Stromal cell of bone marrow (primary cell): ENCODE results near the gene PPP1R14C.
A peak's percentile ranks its signal among the peaks of the same experiment; 100 is the strongest.

ENCODE experiments used
- DNase-seq: peaks from one replicate; pipeline ENCODE4 v3.0.0-alpha.2; 2012; ENCODE audit warnings: low read depth

PPP1R14C gene

DNA sequence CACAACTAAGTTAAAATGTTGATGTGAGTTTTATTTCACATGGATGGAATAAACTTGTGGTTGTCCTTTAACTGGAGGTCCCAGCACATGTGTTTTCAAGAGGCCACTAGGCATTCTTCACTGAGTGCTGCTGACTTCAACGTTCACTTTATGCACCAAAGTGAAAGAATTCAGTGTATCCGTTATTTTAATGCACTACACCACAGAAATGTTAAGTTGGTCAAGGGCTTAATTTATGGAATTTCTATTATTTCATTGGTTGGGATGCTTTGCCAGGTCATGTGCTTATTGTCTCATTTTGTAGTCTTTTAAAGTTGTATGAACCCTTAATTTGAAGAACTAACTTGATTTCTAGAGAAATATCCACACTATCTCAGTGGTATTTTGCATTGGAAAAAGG lies 106.4 kb downstream of the PPP1R14C start:
- DNase-seq, result no peak

DNA sequence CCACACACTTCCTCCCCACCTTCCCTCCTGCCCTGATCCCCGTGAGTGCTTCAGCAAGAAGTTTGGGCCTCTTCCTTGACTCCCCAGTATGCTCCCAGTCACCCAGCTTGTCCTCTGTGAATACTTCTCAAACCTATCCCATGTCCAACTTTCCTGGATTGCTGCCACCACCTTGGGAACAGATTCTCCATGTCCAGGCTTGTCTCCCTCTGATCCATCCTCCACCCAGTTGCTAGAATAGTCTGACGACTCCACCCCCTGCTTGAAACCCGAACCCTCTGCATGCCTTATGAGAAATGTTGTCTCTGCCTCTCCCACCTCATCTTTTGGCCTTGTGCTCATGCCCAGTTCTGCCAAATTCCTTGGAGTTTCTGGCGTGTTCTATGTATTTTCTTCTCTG lies 108.0 kb downstream of the PPP1R14C start:
- peak; percentile 63 for DNase-seq

DNA sequence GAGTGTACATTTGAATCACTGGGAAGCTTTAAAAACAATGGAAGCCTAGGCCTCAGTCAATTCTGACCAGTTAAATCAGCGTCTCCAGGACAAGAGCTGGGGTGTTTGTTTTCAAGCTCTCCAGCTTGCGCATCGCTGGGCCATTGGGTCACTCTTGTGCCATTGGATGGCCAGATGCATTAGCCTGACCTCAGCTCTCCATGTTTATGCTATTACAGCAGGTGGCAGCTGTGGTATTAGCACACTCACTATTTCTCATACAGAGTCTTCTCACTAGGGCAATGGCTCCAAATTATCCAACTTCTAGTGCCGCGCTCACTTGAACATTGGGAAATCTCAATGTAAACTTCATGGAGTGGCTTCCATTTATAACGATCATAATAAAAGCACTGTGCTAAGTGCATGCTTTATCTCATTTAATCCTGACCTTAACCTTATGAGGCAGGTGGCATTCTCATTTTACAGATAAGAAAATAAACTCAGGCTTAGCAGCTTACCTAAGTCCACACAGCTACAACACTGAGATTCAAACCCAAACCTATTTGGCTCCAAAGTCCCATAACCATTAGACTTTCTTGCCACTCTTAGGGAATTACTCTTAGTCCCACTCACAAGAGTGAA lies 108.8 kb downstream of the PPP1R14C start:
- DNase-seq, result no peak

DNA sequence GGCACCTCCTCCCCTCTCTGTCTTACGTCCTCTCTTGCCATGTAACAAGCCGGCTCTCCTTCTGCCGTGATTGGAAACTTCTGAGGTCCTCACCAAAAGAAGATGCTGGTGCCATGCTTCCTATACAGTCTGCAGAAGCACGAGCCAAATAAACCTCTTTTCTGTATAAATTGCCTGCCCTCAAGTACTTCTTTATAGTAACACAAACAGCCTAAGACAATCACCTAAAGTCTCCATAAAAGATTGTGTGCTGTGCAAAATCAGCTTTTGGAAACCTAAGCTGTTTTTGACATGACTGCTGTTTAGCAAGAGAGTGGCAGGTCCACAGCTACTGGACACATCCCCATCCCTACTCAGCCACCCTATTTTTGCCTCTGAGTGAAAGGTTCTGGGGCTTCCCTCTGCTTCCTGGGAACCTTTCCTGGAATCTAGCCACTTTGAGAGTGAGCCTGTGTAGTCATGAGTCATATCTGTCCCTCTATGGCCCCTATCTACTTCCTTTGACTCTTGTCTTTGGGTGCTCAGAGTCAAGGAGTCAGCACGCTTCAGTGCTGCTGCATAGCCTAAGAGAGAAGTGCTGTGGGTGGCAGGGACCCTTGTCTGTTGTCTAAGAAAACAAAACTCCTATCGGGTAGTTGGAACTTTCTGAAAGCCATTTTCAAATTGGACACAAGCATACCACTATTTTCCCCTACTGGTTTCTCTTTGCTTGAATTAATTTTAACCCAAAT lies 110.0 kb downstream of the PPP1R14C start:
- no peak for DNase-seq

DNA sequence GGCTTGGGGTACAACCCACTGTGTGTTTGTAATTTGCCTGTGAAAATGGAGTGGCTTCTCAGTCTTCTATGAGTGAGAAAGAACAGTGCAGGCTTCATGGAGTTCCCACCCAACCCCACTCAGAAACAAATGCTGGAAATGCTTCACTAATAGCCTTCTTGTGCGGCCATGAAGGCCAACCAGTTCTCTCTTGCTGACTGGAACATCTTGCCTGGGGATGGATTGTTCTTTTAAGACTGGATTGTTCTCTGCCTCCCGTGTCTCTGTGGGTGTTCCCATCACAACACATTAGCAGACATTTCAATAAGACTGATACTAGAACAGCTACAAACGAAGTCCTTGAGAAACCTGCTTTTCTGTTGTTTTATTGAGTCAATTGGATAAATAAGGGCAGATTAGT lies 110.6 kb downstream of the PPP1R14C start:
- DNase-seq, result no peak

DNA sequence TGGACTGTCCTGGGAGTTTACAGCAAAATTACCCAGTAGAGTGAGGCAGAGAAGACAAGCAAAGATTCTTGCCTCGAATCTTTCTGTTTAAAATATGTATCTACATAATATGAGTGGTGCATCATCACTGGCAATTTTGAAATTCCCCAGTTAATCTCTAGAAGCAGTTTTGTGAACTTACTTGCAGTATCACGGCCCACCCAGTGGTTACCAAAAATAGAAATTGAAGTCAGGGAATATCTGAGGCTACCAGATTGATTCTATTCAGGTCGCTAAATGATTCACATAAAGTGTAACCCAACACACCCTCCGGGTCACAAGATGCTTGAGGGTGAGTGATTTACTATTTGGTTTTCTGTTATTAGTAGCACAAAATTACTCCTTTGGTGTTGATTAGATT lies 111.9 kb downstream of the PPP1R14C start:
- DNase-seq, result peak; percentile 65

DNA sequence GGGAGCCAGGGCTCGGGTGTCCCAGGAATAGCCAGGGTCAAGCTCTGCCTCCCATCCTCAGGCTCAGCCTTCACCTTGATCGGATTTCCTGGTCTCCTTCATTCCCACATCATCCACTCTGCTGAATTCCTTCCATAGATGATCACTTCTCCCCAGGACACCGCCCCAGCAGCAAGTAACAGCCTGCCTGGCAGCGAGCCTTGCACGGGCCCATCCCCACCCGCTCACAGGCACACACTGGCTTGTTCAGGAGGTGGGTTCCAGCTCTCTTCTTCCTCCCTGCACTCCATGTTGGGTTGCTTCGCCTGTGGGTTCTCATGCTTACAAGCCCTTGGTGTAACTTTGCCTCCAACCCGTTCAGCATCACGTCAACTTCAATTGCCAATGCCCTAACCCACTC lies 113.0 kb downstream of the PPP1R14C start:
- no peak for DNase-seq

DNA sequence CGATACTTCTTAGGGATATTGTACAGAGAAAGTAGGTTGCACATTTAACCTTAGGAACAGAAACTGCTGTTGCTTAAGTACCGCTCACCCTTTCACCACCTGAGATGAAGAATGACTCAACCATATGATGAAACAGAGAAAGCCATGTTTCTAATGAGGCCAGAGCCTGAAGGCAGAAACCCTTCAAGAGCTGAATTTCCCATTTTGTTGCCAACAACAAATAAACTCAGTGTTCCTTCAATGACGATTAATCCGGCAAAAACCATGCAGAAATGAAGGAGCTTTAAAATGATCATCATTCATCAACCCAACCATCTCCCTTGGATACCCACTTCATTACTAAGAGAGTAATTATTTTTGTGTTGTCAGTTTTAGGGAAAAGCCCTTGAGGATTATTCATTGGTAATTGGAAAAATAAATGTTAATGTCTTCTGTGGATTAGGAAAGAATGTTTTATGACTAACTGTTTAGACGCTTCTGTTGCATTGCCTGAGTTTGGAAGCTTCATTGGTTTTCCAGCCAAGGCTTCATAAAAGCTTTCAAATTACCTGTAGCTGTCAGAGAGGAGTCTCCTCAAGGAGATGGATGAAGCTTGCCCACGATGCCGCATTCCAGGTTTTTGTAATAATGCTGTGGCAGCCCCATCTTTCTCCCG lies 113.9 kb downstream of the PPP1R14C start:
- DNase-seq, result peak; percentile 61

DNA sequence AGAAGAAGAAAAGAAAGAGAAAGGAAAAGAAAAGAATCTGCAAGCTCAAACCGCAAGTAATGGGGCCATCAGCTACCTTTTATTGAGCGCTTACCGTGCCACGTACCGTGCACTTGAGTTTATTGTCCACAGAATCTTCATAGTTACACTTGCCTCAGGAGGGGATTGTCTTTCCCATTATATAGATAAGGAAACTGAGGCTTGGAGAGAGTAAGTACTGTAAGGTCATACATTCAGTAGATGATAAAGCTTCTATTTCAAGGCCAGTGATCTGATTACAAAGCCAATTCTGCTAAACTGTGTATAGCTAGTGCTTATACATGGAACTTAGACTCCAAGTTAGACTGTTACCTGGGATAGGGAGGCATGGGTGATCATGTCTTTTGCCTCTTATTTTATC lies 115.5 kb downstream of the PPP1R14C start:
- DNase-seq, result no peak

DNA sequence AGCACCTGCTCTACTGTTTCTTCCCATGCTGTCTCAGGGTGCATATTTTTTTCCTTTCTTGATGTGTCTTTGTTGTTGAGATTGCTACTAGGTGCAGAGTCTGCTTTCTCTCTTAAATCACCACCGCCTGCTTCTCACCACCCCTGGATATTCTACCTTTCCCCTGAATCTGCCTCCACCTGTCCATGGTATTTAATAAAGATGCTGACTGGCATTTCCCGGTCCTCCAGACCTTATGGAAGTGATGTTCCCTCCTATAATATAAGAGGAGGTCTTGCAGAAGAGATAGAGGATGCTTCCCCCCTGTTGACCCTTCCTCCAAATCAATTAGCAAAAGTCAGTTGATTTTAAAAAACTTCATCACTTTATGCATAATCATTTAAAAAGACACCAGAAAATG lies 118.1 kb downstream of the PPP1R14C start:
- no peak for DNase-seq

DNA sequence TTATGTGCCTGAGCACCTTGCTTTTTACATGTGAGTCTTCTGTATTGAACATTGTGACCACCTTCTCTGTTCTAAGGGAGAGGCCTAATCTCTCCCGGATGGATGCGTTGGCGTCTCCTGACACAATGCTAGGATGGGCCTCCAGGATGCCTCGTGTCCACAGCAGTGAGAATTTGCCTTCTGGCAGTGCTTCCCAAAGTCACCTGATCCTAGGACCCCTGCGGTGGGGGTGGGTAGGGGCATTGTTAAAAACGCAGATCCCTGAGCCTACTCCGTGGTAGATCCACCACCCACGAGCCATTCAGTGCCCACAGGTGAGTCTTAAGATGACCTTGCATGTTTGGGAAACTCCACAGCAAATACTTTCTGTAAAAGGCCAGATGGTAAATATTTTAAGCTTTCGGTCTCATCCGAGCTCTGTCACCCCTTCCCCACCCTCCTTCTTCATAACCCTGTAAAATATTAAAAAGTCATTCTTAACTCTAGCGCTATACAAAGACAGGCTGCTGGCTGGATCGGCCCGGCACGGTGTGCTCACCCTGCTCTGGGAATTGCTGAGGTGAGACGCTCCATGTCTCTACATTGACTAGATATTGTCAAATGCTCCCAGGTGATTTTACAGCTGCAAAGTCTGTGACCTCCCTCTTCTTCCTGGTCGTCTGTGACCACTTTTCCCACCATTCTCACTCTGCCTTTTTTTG lies 119.3 kb downstream of the PPP1R14C start:
- DNase-seq, result no peak

DNA sequence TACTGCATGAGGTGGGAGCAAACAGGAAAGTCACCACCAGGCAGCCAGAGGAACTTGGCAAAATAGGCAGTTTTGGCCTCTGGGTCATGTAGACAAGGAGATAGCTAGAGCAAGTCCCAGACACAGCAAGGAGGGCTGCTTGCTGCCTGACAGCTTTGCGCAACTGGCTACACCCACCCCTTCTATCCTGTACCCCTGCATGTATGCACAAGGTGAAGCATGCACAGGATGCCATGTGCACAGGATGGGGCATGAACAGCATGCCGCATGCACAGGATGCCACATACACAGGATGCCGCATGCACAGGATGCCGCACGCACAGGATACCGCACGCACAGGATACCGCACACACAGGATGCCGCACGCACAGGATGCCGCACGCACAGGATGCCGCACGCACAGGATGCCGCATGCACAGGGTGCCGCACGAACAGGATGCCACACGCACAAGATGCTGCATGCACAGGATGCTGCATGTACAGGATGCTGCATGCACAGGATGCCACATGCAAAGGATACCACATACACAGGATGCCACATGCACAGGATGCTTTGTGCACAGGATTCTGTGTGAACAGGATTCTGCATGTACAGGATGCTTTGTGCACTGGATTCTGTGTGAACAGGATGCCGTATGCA lies 121.0 kb downstream of the PPP1R14C start:
- DNase-seq, result no peak

DNA sequence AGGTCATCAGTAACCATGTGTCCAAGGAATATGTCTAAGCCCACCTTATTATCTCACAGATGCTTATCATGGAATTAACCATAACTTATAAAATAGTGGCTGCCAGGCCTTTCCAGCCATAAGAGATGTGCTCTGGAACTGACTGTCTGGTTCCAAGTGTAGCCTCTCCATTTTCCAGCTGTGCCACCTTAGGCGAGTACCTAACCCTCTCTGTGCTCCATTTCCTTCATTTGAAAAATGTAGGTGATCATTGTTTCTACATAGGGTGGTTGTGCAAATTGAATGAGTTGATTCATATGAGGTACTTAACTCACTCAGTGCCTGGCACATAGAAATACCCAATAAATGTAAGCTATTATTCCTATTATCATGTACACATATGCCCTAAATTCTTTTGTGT lies 123.5 kb downstream of the PPP1R14C start:
- DNase-seq, result no peak

DNA sequence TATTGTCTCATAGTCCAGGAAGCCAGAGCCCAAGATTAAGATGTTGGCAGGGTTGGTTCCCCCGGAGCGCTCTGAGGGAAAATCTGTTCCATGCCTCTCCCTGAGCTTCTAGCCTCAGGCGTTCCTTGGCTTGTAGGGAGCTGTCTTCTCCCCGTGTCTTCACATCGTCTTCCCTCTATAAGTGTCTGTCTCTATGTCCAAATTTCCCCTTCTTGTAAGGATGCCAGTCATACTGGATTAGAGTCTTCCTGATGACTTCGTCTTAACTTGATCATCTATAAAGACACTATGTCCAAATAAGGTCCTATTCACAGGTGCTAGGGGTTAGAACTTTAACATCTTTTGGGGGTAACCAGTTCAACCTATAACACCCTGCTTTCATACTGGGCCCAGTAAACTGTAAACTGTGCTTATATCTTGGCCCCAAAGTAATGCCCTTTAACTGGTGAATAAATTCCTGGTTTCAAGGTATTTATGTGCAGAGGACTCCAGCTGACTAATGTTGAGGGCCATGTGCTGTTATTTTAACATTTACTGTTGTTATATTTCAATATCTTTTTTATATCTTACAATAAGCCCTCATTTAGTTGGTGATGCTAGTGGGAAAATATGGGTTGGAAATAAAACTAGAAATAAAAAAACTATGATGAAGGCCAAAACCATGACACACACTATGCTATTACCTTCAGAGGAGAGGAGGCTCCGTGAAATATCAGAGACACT lies 124.3 kb downstream of the PPP1R14C start:
- DNase-seq, result peak; percentile 63

DNA sequence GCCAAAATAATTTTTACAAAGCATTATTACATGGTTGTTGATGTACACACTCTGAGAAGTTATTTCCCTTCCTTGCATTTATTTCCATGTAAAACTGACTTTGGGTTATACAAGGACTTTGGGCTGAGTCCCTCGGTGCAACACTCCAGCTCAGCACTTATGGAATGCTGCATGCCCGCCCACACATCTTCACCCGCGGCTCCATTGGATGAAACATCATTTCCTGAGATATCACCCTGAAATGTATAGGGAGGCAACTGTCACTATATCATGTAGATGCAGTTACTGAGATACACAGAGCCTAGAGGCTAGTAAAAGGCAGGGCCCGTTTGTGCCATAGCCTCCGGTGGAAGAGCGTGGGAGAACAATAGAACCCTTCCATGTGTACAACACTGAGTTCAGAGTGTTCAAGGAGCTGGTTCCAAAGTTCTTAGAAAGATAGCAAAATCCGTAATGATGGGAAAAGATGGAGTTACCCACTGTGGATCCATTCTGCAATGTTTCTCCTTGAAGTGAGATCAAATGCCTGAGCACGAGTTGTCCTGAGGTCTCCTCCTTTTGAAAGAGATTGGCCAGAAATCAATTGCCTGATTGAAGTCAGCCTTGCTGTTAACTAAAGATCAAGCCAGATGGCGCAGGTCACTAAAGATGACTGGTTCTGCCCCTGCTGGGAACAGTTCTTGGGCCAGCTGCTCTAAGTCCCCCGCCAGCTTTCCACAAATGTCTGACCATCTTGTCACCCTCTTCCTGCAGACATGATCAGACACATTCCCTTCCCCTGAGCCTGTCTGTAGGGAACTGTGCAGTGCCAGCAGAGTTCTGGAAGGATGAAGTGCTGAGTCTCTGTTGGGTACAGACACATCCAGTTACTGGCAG lies 125.1 kb downstream of the PPP1R14C start:
- peak; percentile 67 for DNase-seq

DNA sequence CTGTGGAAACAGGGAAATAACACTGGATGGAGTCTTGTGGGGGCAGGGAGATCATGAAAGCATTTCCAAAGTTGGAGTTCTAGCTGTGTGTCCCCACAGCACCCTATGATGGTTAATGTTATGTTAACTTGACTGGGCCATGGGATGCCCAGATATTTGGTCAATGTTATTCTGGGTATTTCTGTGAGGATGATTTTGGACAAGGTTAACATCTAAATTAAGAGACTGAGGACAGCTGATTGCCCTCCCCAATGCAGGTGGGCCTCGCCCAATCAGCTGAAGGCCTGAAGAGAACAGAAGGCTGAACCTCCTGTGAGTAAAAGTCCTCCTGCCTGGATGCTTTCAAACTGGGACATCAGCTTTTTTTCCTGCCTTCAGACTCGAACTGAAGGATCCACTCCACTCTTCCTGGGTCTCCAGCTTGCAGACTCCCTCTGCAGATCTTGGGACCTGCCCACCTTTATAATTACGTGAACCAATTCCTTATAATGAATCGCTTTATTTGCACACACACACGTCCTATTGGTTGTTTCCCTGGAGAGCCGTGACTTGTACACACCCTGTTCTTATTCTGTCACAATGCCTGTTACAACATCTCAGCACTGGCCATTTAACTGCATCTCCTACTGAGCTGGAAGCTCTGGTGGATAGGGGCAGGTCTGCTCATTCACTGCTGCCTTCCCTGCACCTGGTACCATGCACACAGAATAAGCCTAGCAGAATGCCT lies 126.4 kb downstream of the PPP1R14C start:
- DNase-seq, result no peak

DNA sequence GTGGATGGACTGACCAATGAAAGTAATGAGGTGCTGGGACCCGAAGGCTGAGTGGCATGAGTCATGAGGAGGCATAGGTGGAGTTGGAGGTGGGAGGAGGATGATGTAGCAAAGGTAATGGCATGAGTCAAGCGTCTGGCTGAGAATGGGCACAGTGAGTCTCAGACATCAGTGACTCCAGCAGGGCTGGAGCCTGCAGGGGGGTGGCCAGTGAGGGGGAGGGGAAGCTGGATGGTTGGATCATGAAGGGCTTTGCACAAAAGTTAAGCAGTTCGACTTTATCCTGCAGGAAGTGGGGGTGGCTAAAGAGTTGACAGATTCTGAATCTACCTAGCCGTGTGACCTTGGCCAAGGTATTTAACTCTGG lies 127.0 kb downstream of the PPP1R14C start:
- DNase-seq, result no peak

DNA sequence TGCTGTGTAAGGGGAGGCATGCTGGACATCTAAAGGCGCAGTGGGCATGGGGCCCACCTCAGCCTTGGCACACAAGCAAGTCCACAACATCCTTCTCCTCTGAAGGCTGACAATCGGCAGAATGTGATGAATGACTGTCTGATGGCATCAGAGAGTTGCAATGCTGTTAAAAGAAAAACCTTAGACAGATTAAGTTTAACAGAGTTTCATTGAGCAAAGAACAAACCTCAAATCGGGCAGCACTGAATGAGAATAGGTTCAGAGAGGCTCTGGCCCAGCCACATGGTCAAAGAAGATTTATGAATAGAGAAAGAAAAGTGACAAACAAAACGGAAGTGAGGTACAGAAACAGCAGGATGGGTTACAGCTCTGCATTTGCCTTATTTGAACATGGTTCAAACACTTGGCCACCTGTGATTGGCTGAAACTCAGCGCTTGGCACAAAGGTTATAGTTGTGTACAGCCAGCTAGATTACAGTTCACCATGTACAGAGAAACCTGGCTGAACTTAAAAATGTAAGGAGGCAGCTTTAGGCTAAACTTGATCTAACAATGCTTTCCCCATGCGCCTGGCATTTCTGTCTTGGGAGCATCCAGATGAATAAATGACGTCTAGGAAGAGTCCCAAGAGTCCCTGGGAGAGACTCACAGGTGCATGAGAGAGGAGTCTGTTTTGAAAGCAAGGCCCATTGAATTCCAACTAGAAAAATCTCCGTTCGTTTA lies 127.6 kb downstream of the PPP1R14C start:
- DNase-seq, result no peak

DNA sequence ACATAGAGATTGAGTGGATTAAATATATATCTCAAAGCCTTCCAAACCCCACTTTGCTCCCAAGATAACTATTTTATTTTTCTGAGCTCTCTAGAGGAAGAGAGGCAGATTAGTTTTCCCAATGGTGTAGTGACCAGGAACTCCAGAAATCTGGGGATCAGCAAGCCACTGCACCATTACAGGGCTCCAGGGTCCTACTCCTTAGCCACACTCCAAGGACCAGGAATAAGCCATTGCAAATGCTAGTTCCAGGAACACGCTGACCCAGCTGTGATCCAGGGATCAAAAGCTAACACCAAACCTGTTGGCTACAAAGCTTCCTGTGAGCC lies 128.3 kb downstream of the PPP1R14C start:
- no peak for DNase-seq
